H9 (cell line): ENCODE data around the gene STK38L. TPM values are rescaled to one million over a fixed set of nuclear protein-coding genes. Genes with fewer than 3 reads are reported as not detected.

Source experiments
- DNase-seq: peaks from one replicate; pipeline ENCODE4 v3.0.0-alpha.2; 2017
- H2AFZ ChIP-seq: one replicate; pipeline ENCODE4 v1.6.1; 2013; ENCODE audit warnings: mild to moderate bottlenecking, low read length, control low read depth, moderate library complexity
- H2AK5ac ChIP-seq: 2 replicates; pipeline ENCODE4 v1.6.1; 2013; ENCODE audit warnings: low read length, control low read depth, mixed read lengths; ENCODE audit not compliant: insufficient read length
- H2BK120ac ChIP-seq: one replicate; pipeline ENCODE4 v1.6.1; 2013; ENCODE audit warnings: low read depth, mild to moderate bottlenecking, low read length, control low read depth, inconsistent platforms; ENCODE audit not compliant: poor library complexity, severe bottlenecking
- H2BK12ac ChIP-seq: 2 replicates; pipeline ENCODE4 v1.6.1; 2013; ENCODE audit warnings: low read length, control low read depth, mixed read lengths, low read depth; ENCODE audit not compliant: insufficient read length
- H2BK15ac ChIP-seq: 2 replicates; pipeline ENCODE4 v1.6.1; 2013; ENCODE audit warnings: low read depth, low read length, control low read depth
- H2BK20ac ChIP-seq: one replicate; pipeline ENCODE4 v1.6.1; 2013; ENCODE audit warnings: low read depth, mild to moderate bottlenecking, low read length, control low read depth, inconsistent platforms; ENCODE audit not compliant: poor library complexity, severe bottlenecking
- H2BK5ac ChIP-seq: 2 replicates; pipeline ENCODE4 v1.6.1; 2013; ENCODE audit warnings: low read length, control low read depth, mixed read lengths; ENCODE audit not compliant: insufficient read length
- H3K14ac ChIP-seq: 2 replicates; pipeline ENCODE4 v1.6.1; 2013; ENCODE audit warnings: low read length, control low read depth; ENCODE audit not compliant: insufficient read depth
- H3K18ac ChIP-seq: 2 replicates; pipeline ENCODE4 v1.6.1; 2013; ENCODE audit warnings: low read depth, mild to moderate bottlenecking, mixed read lengths, low read length, control low read depth; ENCODE audit not compliant: insufficient read length
- H3K23ac ChIP-seq: 2 replicates; pipeline ENCODE4 v1.6.1; 2013; ENCODE audit warnings: low read length, control low read depth, mixed read lengths, low read depth; ENCODE audit not compliant: insufficient read length
- H3K23me2 ChIP-seq: 2 replicates; pipeline ENCODE4 v1.6.1; 2013; ENCODE audit warnings: low read depth, mild to moderate bottlenecking, mixed read lengths, low read length, control low read depth; ENCODE audit not compliant: insufficient read length, poor library complexity, severe bottlenecking
- H3K27ac ChIP-seq: 2 replicates; pipeline ENCODE4 v1.5.1; 2013; ENCODE audit warnings: low read length, control low read depth, mixed read lengths, low read depth; ENCODE audit not compliant: insufficient read length
- H3K27me3 ChIP-seq: 2 replicates; pipeline ENCODE4 v1.6.1; 2013; ENCODE audit warnings: low read length, control low read depth, inconsistent platforms; ENCODE audit not compliant: insufficient read depth
- H3K4ac ChIP-seq: 2 replicates; pipeline ENCODE4 v1.6.1; 2013; ENCODE audit warnings: low read depth, mild to moderate bottlenecking, control low read depth, inconsistent platforms, low read length, moderate library complexity
- H3K4me1 ChIP-seq: 2 replicates; pipeline ENCODE4 v1.6.1; 2013; ENCODE audit warnings: low read length, control low read depth, inconsistent platforms; ENCODE audit not compliant: insufficient read depth
- H3K4me2 ChIP-seq: 2 replicates; pipeline ENCODE4 v1.6.1; 2013; ENCODE audit warnings: low read length, control low read depth, mixed read lengths; ENCODE audit not compliant: insufficient read length, insufficient read depth
- H3K56ac ChIP-seq: 2 replicates; pipeline ENCODE4 v1.6.1; 2013; ENCODE audit warnings: low read depth, mild to moderate bottlenecking, mixed read lengths, low read length, control low read depth; ENCODE audit not compliant: insufficient read length
- H3K79me1 ChIP-seq: 2 replicates; pipeline ENCODE4 v1.6.1; 2013; ENCODE audit warnings: low read depth, mild to moderate bottlenecking, moderate library complexity, low read length, control low read depth, inconsistent platforms; ENCODE audit not compliant: insufficient read depth, poor library complexity, severe bottlenecking
- H3K79me2 ChIP-seq: 2 replicates; pipeline ENCODE4 v1.6.1; 2013; ENCODE audit warnings: low read length, control low read depth, inconsistent platforms; ENCODE audit not compliant: insufficient read depth
- H3K9ac ChIP-seq: 2 replicates; pipeline ENCODE4 v1.6.1; 2013; ENCODE audit warnings: low read length, control low read depth, mixed read lengths; ENCODE audit not compliant: insufficient read length; ENCODE audit errors: extremely low read depth
- H3K9me3 ChIP-seq: one replicate; pipeline ENCODE4 v1.6.1; 2013; ENCODE audit warnings: low read depth, low read length, inconsistent platforms; ENCODE audit not compliant: control insufficient read depth
- H3T11ph ChIP-seq: one replicate; pipeline ENCODE4 v1.6.1; 2013; ENCODE audit warnings: mild to moderate bottlenecking, low read length, control low read depth, inconsistent platforms
- H4K20me1 ChIP-seq: one replicate; pipeline ENCODE4 v1.6.1; 2013; ENCODE audit not compliant: control insufficient read depth, insufficient read length, insufficient read depth
- H4K5ac ChIP-seq: 2 replicates; pipeline ENCODE4 v1.6.1; 2013; ENCODE audit warnings: low read depth, mild to moderate bottlenecking, mixed read lengths, low read length, control low read depth; ENCODE audit not compliant: insufficient read length
- H4K8ac ChIP-seq: replicated peaks from 2 replicates; pipeline ENCODE4 v1.6.1; 2013; ENCODE audit warnings: low read length, control low read depth, mixed read lengths, low read depth; ENCODE audit not compliant: insufficient read length
- H4K91ac ChIP-seq: 2 replicates; pipeline ENCODE4 v1.6.1; 2013; ENCODE audit warnings: low read depth, mild to moderate bottlenecking, moderate library complexity, mixed read lengths, low read length, control low read depth; ENCODE audit not compliant: insufficient read length
- H3K27ac Mint-ChIP-seq, 3 experiments: 2 replicates in 2 of 3; 3 replicates in 1 of 3; pipeline ENCODE4 v1.8.0; 2020 to 2021; ENCODE audit warnings: mixed read lengths in 3 of 3, mild to moderate bottlenecking in 1 of 3, moderate library complexity in 1 of 3
- H3K27me3 Mint-ChIP-seq: 2 replicates; pipeline ENCODE4 v1.8.0; 2021; ENCODE audit warnings: low read depth, mild to moderate bottlenecking, moderate library complexity, mixed read lengths
- H3K36me3 Mint-ChIP-seq, 3 experiments: 2 replicates in 2 of 3; 3 replicates in 1 of 3; pipeline ENCODE4 v1.8.0; 2020 to 2021; ENCODE audit warnings: low read depth in 3 of 3, mixed read lengths in 3 of 3; ENCODE audit not compliant: insufficient read depth in 1 of 3
- H3K4me1 Mint-ChIP-seq, 2 experiments: 2 replicates each; pipeline ENCODE4 v1.8.0; 2020; ENCODE audit warnings: mixed read lengths in 2 of 2
- H3K4me3 Mint-ChIP-seq, 2 experiments: 2 replicates in 1 of 2; 3 replicates in 1 of 2; pipeline ENCODE4 v1.8.0; 2020 to 2021; ENCODE audit warnings: mild to moderate bottlenecking in 2 of 2, mixed read lengths in 2 of 2, moderate library complexity in 1 of 2
- H3K9me3 Mint-ChIP-seq, 2 experiments: 2 replicates in 1 of 2; 3 replicates in 1 of 2; pipeline ENCODE4 v1.8.0; 2020; ENCODE audit warnings: mild to moderate bottlenecking in 2 of 2, mixed read lengths in 2 of 2, moderate library complexity in 1 of 2
- CTCF ChIP-seq: fragments of 200-600 bp; sonication (generic); conservative IDR thresholded peaks from 3 replicates; pipeline ENCODE4 v1.8.0; 2021; ENCODE audit warnings: antibody characterized with exemption, mild to moderate bottlenecking
- WGBS: extraction: QIAGEN DNeasy Blood & Tissue Kit; methylation state at CpG from one replicate; pipeline ENCODE4 v1.1.7; 2013; ENCODE audit warnings: missing lambda C conversion rate, low lambda C conversion rate, mixed read lengths; ENCODE audit not compliant: insufficient read length; ENCODE audit errors: extremely low coverage; 5-methylcytosine and 5-hydroxymethylcytosine counted together
- total RNA-seq: library from RNA; stranded (reverse); gene quantifications from 2 replicates; pipeline ENCODE4 v1.2.1, GENCODE V29; 2021

The STK38L gene
- total RNA-seq, 1 experiment from 2014 or later = 44.9 TPM

- Histone ChIP-seq H3K18ac (no peak overlapping the region), H3K79me1 (peaks cover 3% of the 10 kb centered on the region), H2BK5ac (no peak overlapping the region), H3K14ac (no peak overlapping the region), H3K9ac (no peak overlapping the region), H2AK5ac (no peak overlapping the region), H3K4me1 (no peaks in the 10 kb centered on the region), H4K91ac (no peak overlapping the region), H2AFZ (no peak overlapping the region), H3K4me2 (no peak overlapping the region), H3K56ac (no peak overlapping the region), H4K8ac (no peak overlapping the region), H3K23me2 (no peaks in the 10 kb centered on the region), H3T11ph (no peak overlapping the region), H2BK12ac (no peak overlapping the region), H3K4ac (no peak overlapping the region), H2BK15ac (no peak overlapping the region), H4K20me1 (no peaks in the 10 kb centered on the region), H3K9me3 (no peaks in the 10 kb centered on the region), H3K27ac (no peak overlapping the region), H3K27me3 (no peaks in the 10 kb centered on the region), H2BK20ac (no peak overlapping the region), H2BK120ac (no peak overlapping the region), H3K23ac (no peak overlapping the region), H3K79me2 (peaks cover 5% of the 10 kb centered on the region; the same call in 1 of the 2 replicates), H4K5ac (no peak overlapping the region)
- H3K4me1 Mint-ChIP-seq = peaks cover 8 to 10% of the 10 kb centered on the region in 2 experiments
- H3K9me3 Mint-ChIP-seq = no peaks in the 10 kb centered on the region
- no peak overlapping the region for H3K27ac Mint-ChIP-seq
- H3K36me3 Mint-ChIP-seq = no peaks in the 10 kb centered on the region; a peak in 1 of 7 replicates
- whole genome bisulfite sequencing = no CpG with 5 or more reads among the region's 3 CpGs
- H3K4me3 Mint-ChIP-seq = no peak overlapping the region
- no peak for TF ChIP-seq CTCF
- no peaks in the 10 kb centered on the region for H3K27me3 Mint-ChIP-seq
- DNase-seq = no peak
These were observed 11.7 kb downstream of the STK38L start for GRCh38 chr12:27255806-27256205.
